ENCODE measurements around the gene NPRL2. TPM values are rescaled to one million over a fixed set of nuclear protein-coding genes. Genes with fewer than 3 reads are reported as not detected.

Gene NPRL2
- total and polyA plus RNA-seq, 2 donors (not counting 3 experiments of a cell fraction or from before 2014, with no cell fraction given) = 13.4 to 30.6 TPM

GRCh38 chr3:50381383-50381782, 30.8 kb upstream of the NPRL2 start:
- no TSS peak for BruUV-seq (replicated peaks)
- H3K9me1 ChIP-seq (replicated peaks; ENCODE audit: control insufficient read depth, extremely low read depth, insufficient read depth, low read length) = no peaks in the 10 kb centered on the region
- TF ChIP-seq CTCF (IDR thresholded peaks at IDR 0.05; ENCODE audit: extremely low read depth in 1 of 2, insufficient read depth in 1 of 2, low read depth in 1 of 2, low read length in 2 of 2) (no peak), FOS (IDR thresholded peaks at IDR 0.05; ENCODE audit: borderline replicate concordance, insufficient read depth, low read length) (no peak), POLR2AphosphoS5 (IDR thresholded peaks at IDR 0.05; ENCODE audit: insufficient read depth, low read depth, low read length) (no peak), MYC (IDR thresholded peaks at IDR 0.05; ENCODE audit: low read depth, low read length) (no peak)
- ChIA-PET POLR2A (interaction anchor here (0.6 kb wide), 1 partner anchor 138 kb away, joined by 3 read pairs; no protein-coding TSS in a partner anchor), CTCF (interaction anchor here (1.3 kb wide), 1 partner anchor 161 kb away, joined by 6 read pairs; no protein-coding TSS in a partner anchor)
- H3K4me3 ChIP-seq (replicated peaks in 1 of 3; ENCODE audit: insufficient read depth in 1 of 3, low read depth in 1 of 3, low read length in 3 of 3) = no peak overlapping the region
- FAIRE-seq (no peak), DNase-seq (ENCODE audit: low read depth, low spot score) (no peak)
- H3K27ac ChIP-seq (ENCODE audit: insufficient read depth, low read depth, low read length) = no peak overlapping the region
- intact Hi-C loops (cut with micrococcal nuclease) = no loop called here
- H3K79me2 ChIP-seq (ENCODE audit: control insufficient read depth, insufficient read depth, low read length) = no peaks in the 10 kb centered on the region
- H3K4me1 ChIP-seq (ENCODE audit: control insufficient read depth, extremely low read depth, insufficient read depth, low read length) = no peaks in the 10 kb centered on the region
- no peak overlapping the region for H3K4me2 ChIP-seq (ENCODE audit: insufficient read depth, low read length)
- no peaks in the 10 kb centered on the region for H3K9me3 ChIP-seq (replicated peaks; ENCODE audit: control insufficient read depth, insufficient read depth, low read length)
- H3K27me3 ChIP-seq (ENCODE audit: control insufficient read depth in 2 of 2, insufficient read depth in 2 of 2, low read length in 2 of 2) = no peaks in the 10 kb centered on the region
- no peaks in the 10 kb centered on the region for H3K36me3 ChIP-seq (ENCODE audit: control insufficient read depth in 2 of 2, extremely low read depth in 1 of 2, insufficient read depth in 2 of 2, low read length in 2 of 2)
- H2AFZ ChIP-seq (ENCODE audit: low read depth, low read length) = no peak overlapping the region
- no peak overlapping the region for H3K9ac ChIP-seq (replicated peaks; ENCODE audit: extremely low read depth, insufficient read depth, low read length)
- H4K20me1 ChIP-seq (replicated peaks; ENCODE audit: control insufficient read depth, extremely low read depth, insufficient read depth, low read length) = no peaks in the 10 kb centered on the region
- dilution Hi-C loops (cut with MboI; ENCODE audit: extremely low pct_ligation_motif_present, low sequenced_read_pairs) = no loop called here

DNA sequence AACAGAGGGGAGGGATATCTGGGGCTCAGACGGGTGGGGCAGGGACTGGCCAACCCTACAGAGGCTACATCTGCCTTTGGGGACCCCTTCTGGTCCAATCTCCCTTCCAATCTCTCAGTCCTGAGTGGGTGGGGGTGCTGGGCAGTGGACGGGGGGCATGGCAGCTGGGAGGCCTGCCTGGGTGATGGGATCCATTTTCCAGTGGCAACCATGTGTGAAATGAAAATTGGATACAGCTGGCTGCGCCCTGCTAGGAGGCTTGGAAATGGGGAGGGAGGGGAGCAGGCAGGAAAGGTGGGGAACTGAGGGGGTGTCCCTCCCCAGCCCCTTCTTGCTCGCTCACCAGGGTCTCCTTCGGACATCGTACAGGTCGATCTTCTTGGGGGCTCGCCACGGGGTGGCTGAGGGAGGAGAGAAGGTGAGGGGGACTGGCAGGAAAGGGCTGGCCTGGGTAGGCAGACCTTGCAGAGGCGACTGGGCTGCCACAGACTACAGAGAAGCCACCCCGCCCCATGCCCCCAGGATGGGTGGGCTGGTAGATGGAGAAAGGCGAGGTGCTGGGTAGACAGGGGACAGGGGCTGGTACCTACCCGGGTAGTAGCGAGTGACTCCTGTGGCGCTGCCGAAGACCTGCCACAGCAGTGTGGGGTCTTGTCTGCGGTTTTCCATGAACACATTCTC, 30.0 kb upstream of the NPRL2 start:
- POLR2A ChIA-PET = no interaction called here
- DNase-seq (ENCODE audit: low read depth, low spot score) = no peak
- H3K9me1 ChIP-seq (replicated peaks; ENCODE audit: control insufficient read depth, extremely low read depth, insufficient read depth, low read length) = no peaks in the 10 kb centered on the region
- CTCF ChIA-PET = interaction anchor here (1.3 kb wide), 1 partner anchor 162 kb away, joined by 6 read pairs; no protein-coding TSS in a partner anchor
- no peaks in the 10 kb centered on the region for H4K20me1 ChIP-seq (replicated peaks; ENCODE audit: control insufficient read depth, extremely low read depth, insufficient read depth, low read length)
- no peaks in the 10 kb centered on the region for H3K27me3 ChIP-seq (ENCODE audit: control insufficient read depth in 2 of 2, insufficient read depth in 2 of 2, low read length in 2 of 2)
- intact Hi-C loops (cut with micrococcal nuclease) = no loop called here
- no peak for FAIRE-seq
- no peak overlapping the region for H2AFZ ChIP-seq (ENCODE audit: low read depth, low read length)
- TF ChIP-seq CTCF (IDR thresholded peaks at IDR 0.05; ENCODE audit: extremely low read depth in 1 of 2, insufficient read depth in 1 of 2, low read depth in 1 of 2, low read length in 2 of 2) (no peak), POLR2A (IDR thresholded peaks at IDR 0.05; ENCODE audit: low read depth, low read length) (no peak), FOS (IDR thresholded peaks at IDR 0.05; ENCODE audit: borderline replicate concordance, insufficient read depth, low read length) (no peak), GATA2 (IDR thresholded peaks at IDR 0.05; ENCODE audit: insufficient read depth, insufficient read length, low read depth, low read length) (no peak), EZH2 (IDR thresholded peaks at IDR 0.05; ENCODE audit: borderline replicate concordance, low read depth, low read length, severe bottlenecking) (no peak), MYC (IDR thresholded peaks at IDR 0.05; ENCODE audit: low read depth, low read length) (no peak), MAX (IDR thresholded peaks at IDR 0.05; ENCODE audit: insufficient read depth, insufficient read length) (no peak), JUN (IDR thresholded peaks at IDR 0.05; ENCODE audit: borderline replicate concordance, insufficient read depth, insufficient read length, low read depth) (no peak), POLR2AphosphoS5 (IDR thresholded peaks at IDR 0.05; ENCODE audit: insufficient read depth, low read depth, low read length) (no peak)
- H3K79me2 ChIP-seq (ENCODE audit: control insufficient read depth, insufficient read depth, low read length) = no peaks in the 10 kb centered on the region
- H3K4me3 ChIP-seq (replicated peaks in 1 of 3; ENCODE audit: insufficient read depth in 1 of 3, low read depth in 1 of 3, low read length in 3 of 3) = no peak overlapping the region
- BruUV-seq (replicated peaks) = no TSS peak
- H3K9ac ChIP-seq (replicated peaks; ENCODE audit: extremely low read depth, insufficient read depth, low read length) = no peak overlapping the region
- H3K9me3 ChIP-seq (replicated peaks; ENCODE audit: control insufficient read depth, insufficient read depth, low read length) = no peaks in the 10 kb centered on the region
- H3K4me1 ChIP-seq (ENCODE audit: control insufficient read depth, extremely low read depth, insufficient read depth, low read length) = no peaks in the 10 kb centered on the region
- no peak overlapping the region for H3K27ac ChIP-seq (ENCODE audit: insufficient read depth, low read depth, low read length)
- dilution Hi-C loops (cut with MboI; ENCODE audit: extremely low pct_ligation_motif_present, low sequenced_read_pairs) = no loop called here
- H3K4me2 ChIP-seq (ENCODE audit: insufficient read depth, low read length) = no peak overlapping the region
- no peaks in the 10 kb centered on the region for H3K36me3 ChIP-seq (ENCODE audit: control insufficient read depth in 2 of 2, extremely low read depth in 1 of 2, insufficient read depth in 2 of 2, low read length in 2 of 2)
